Spleen (tissue), 11 donors: ENCODE measurements around the gene DMRTC2. TPM values are rescaled to one million over a fixed set of nuclear protein-coding genes. Genes with fewer than 3 reads are reported as not detected.

Source experiments
- DNase-seq: peaks from one replicate; pipeline ENCODE4 v3.0.0-alpha.2; 2020
- H3K27ac ChIP-seq, 8 donors: fragments of 200-600 bp; sonication (generic) in 7 of 8; 1 replicate in 4 of 8; 2 replicates in 4 of 8; pipeline versions ENCODE4 v1.5.0 to v1.8.0; 2016 to 2021; ENCODE audit warnings: inconsistent platforms in 4 of 8, mild to moderate bottlenecking in 4 of 8, moderate library complexity in 1 of 8
- H3K27me3 ChIP-seq, 7 donors: fragments of 200-600 bp; sonication (generic) in 6 of 7; replicated peaks in 1 of 7; 1 replicate in 4 of 7; 2 replicates in 3 of 7; pipeline versions ENCODE4 v1.5.0 to v1.8.0; 2016 to 2021; ENCODE audit warnings: inconsistent platforms in 3 of 7, mild to moderate bottlenecking in 1 of 7
- H3K36me3 ChIP-seq, 6 donors: fragments of 200-600 bp; sonication (generic) in 5 of 6; 1 replicate in 4 of 6; 2 replicates in 2 of 6; pipeline versions ENCODE4 v1.5.0 to v1.8.0; 2016 to 2021; ENCODE audit warnings: inconsistent platforms in 2 of 6
- H3K4me1 ChIP-seq, 6 donors: fragments of 200-600 bp; sonication (generic) in 5 of 6; 1 replicate in 3 of 6; 2 replicates in 3 of 6; pipeline versions ENCODE4 v1.5.0 to v1.8.0; 2016 to 2021; ENCODE audit warnings: inconsistent platforms in 3 of 6
- H3K4me3 ChIP-seq, 8 donors: fragments of 200-600 bp; sonication (generic) in 7 of 8; 1 replicate in 4 of 8; 2 replicates in 4 of 8; pipeline versions ENCODE4 v1.5.0 to v1.8.0; 2016 to 2021; ENCODE audit warnings: inconsistent platforms in 4 of 8, mild to moderate bottlenecking in 4 of 8, moderate library complexity in 2 of 8
- H3K9me3 ChIP-seq, 8 donors: fragments of 200-600 bp; sonication (generic) in 7 of 8; 1 replicate in 4 of 8; 2 replicates in 4 of 8; pipeline versions ENCODE4 v1.5.0 to v1.8.0; 2016 to 2021; ENCODE audit warnings: inconsistent platforms in 4 of 8
- CTCF ChIP-seq, 11 experiments: fragments of 200-600 bp in 7 of 11; fragments of 450-650 bp in 4 of 11; sonication (generic) in 4 of 11; IDR thresholded peaks in 8 of 11; conservative IDR thresholded peaks in 3 of 11; 1 replicate in 7 of 11; 2 replicates in 4 of 11; pipeline versions ENCODE4 v1.4.0 to v1.8.0; 2016 to 2021; ENCODE audit warnings: antibody characterized with exemption in 11 of 11, inconsistent platforms in 4 of 11, mild to moderate bottlenecking in 1 of 11
- POLR2A ChIP-seq, 3 donors: fragments of 450-650 bp; IDR thresholded peaks; one replicate each; pipeline ENCODE4 v1.5.1; 2017; ENCODE audit warnings: antibody characterized with exemption in 3 of 3, mild to moderate bottlenecking in 1 of 3
- POLR2AphosphoS5 ChIP-seq, 3 donors: sonication (generic); formaldehyde crosslinking; IDR thresholded peaks; one replicate each; pipeline ENCODE4 v1.5.1; 2017; ENCODE audit warnings: antibody characterized with exemption in 3 of 3
- WGBS, 5 donors: extraction: QIAGEN DNeasy Blood & Tissue Kit in 3 of 5; methylation state at CpG; one replicate each; pipeline versions ENCODE4 v1.1.5 to v1.1.7; 2013 to 2018; 5-methylcytosine and 5-hydroxymethylcytosine counted together
- intact Hi-C: fragments of 100-400 bp; cut with DNase I; formaldehyde crosslinking; loops from one replicate; pipeline ENCODE4 v1.15.0; 2023; ENCODE audit warnings: low total_unique reads
- polyA plus RNA-seq, 3 donors: library from polyadenylated mRNA; stranded (reverse); fragments of 200-250 nt; gene quantifications; one replicate each; pipeline ENCODE4 v1.2.1, GENCODE V29; 2013
- total RNA-seq, 7 donors: library from RNA; depleted of rRNA in 3 of 7; stranded (reverse); fragments of >200 nt in 3 of 7; fragmentation: NEBNext Ultra II Directional in 4 of 7; extraction: Animal tissue kit (Norgen Biotek cat#: 25700) in 4 of 7; gene quantifications; one replicate each; pipeline versions ENCODE4 v1.1.0 to v1.2.1, GENCODE V29; 2016 to 2021
- donor health status: healthy with polysubstance abuse.
- donor health status: DM: no; HTN: no; CAD: no; lungs with moderate emphysema.
- donor health status: DM: no; HTN: no; CAD: no.
- donor health status: Bipolar disorder and iron deficiency.
- donor health status: healthy.
- donor health status: DM: no; HTN: no; CAD: no.
- donor health status: DM: yes; HTN: yes; CAD: no.

DMRTC2 gene
- total and polyA plus RNA-seq, 10 donors: not detected

GRCh38 chr19:41807176-41807575, 37.7 kb upstream of the DMRTC2 start:
- H3K9me3 ChIP-seq: no peaks in the 10 kb centered on the region
- intact Hi-C loops: no loop called here
- 87 to 94% (median 90%) methylated on average over 2 to 3 of the region's 3 CpGs for WGBS, 5 donors
- H3K27me3 ChIP-seq: peaks cover 0 to 20% (median 0%) of the 10 kb centered on the region in 7 donors
- H3K4me3 ChIP-seq: peak overlapping the region in 1 of 8 donors; percentile 55
- H3K27ac ChIP-seq: peak overlapping the region in 6 of 8 donors; percentile 75 to 96 (median 89)
- peaks cover 0 to 75% (median 28%) of the 10 kb centered on the region in 6 donors for H3K4me1 ChIP-seq
- peaks cover 0 to 8% (median 0%) of the 10 kb centered on the region in 6 donors for H3K36me3 ChIP-seq
- DNase-seq: no peak
- TF ChIP-seq POLR2AphosphoS5 (IDR thresholded peaks at IDR 0.05) (no peak), POLR2A (IDR thresholded peaks at IDR 0.05) (no peak), CTCF (IDR thresholded peaks at IDR 0.05 in 8 of 11, conservative IDR thresholded peaks at IDR 0.05 in 3 of 11) (no peak)

DNA sequence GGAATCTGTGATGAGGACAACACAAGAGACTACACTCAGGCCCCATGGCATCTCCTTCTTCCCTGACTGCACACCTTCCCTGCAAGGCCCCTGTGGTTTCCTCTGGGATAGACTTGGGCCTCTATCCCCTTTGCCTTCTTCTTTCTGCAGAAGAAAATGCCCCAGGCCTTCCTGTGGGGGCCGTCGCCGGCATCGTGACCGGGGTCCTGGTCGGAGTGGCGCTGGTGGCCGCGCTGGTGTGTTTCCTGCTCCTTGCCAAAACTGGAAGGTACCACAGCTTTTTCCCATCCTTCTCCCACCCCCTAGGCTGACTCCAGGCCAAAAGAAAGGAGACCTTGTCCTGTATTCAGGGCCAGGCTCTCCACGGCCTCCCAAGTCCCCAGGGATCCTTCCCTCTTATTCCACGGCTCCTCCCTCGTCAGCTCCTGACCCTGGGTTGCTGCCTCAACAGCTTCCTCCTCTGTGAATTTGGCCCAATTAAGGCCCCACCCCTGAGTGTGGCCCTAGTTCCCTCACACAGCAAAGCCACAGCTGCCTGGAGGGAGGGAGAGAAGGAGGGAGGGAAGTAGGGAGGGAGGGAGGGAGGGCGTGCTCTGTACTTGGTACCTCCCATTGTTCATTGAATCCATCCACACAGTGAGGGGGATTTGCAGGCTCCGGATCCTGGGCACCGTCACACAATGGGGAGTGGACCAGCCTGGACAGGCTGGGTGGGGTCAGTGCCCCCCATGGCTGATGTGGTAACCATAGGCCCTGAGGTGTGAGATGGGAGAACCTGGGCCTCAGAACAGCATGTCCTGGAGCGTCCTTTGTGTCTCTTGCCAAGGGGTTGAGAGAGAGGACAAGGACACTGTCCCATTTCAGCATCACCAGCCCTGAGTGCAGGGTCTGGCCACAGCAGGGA, 35.9 kb upstream of the DMRTC2 start:
- H3K4me1 ChIP-seq: peaks cover 0 to 63% (median 20%) of the 10 kb centered on the region in 6 donors
- intact Hi-C loops: no loop called here
- WGBS, 5 donors: 37 to 60% (median 47%) methylated on average over 14 to 16 of the region's 16 CpGs

GRCh38 chr19:41810301-41810700, 34.5 kb upstream of the DMRTC2 start:
- Histone ChIP-seq H3K9me3 (no peaks in the 10 kb centered on the region), H3K27me3 (peaks cover 0 to 20% (median 0%) of the 10 kb centered on the region in 7 donors), H3K27ac (peak overlapping the region in 7 of 8 donors; percentile 76 to 96 (median 84)), H3K4me3 (peak overlapping the region in 1 of 8 donors; percentile 55), H3K36me3 (peaks cover 0 to 8% (median 0%) of the 10 kb centered on the region in 6 donors), H3K4me1 (peaks cover 0 to 49% (median 14%) of the 10 kb centered on the region in 6 donors)
- peak; percentile 76 for DNase-seq
- intact Hi-C loops: no loop called here
- TF ChIP-seq CTCF (IDR thresholded peaks at IDR 0.05 in 8 of 11, conservative IDR thresholded peaks at IDR 0.05 in 3 of 11): no peak
- no peak for TF ChIP-seq POLR2A (IDR thresholded peaks at IDR 0.05)
- TF ChIP-seq POLR2AphosphoS5 (IDR thresholded peaks at IDR 0.05): no peak
- 48 to 68% (median 59%) methylated on average over 4 of the region's 4 CpGs for WGBS, 5 donors

More for the DNA sequence above, 35.9 kb upstream of the DMRTC2 start:
- no peaks in the 10 kb centered on the region for H3K9me3 ChIP-seq
- peak; percentile 87 for DNase-seq
- H3K36me3 ChIP-seq: peaks cover 0 to 8% (median 0%) of the 10 kb centered on the region in 6 donors
- H3K27ac ChIP-seq: peak overlapping the region in 7 of 8 donors; percentile 67 to 96 (median 84)
- TF ChIP-seq CTCF (IDR thresholded peaks at IDR 0.05 in 8 of 11, conservative IDR thresholded peaks at IDR 0.05 in 3 of 11) (no peak), POLR2AphosphoS5 (IDR thresholded peaks at IDR 0.05) (peak in 2 of 3 donors; percentile 35 to 61)
- peaks cover 0 to 20% (median 0%) of the 10 kb centered on the region in 7 donors for H3K27me3 ChIP-seq
- H3K4me3 ChIP-seq: peak overlapping the region in 3 of 8 donors; percentile 8 to 55 (median 9)

DNA sequence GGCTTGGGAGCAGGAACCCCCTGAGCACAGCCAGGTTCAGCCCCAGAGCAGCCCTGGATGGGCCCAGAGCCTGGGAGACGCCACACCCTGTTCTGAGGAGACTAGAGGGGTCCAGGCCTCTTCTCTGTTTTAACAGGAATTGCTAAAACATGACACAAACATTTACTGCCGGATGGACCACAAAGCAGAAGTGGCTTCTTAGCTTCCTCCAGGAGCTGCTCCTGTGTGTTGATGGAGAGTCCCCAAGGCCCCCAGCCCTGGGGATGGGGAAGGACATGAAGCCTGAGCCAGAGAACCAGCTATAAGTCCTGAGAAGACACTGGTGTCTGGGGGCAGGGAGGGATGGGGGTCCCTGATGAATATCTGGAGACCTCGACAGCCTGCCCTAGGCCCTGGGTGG, 33.8 kb upstream of the DMRTC2 start:
- peak overlapping the region in 1 of 8 donors; percentile 55 for H3K4me3 ChIP-seq
- peaks cover 0 to 8% (median 0%) of the 10 kb centered on the region in 6 donors for H3K36me3 ChIP-seq
- TF ChIP-seq POLR2AphosphoS5 (IDR thresholded peaks at IDR 0.05) (peak in 2 of 3 donors; percentile 34 to 41), POLR2A (IDR thresholded peaks at IDR 0.05) (no peak)
- H3K4me1 ChIP-seq: peaks cover 0 to 49% (median 14%) of the 10 kb centered on the region in 6 donors
- H3K27ac ChIP-seq: peak overlapping the region in 7 of 8 donors; percentile 76 to 96 (median 84)
- 18 to 28% (median 21%) methylated on average over 3 of the region's 3 CpGs for WGBS, 5 donors
- DNase-seq: peak; percentile 86
- no peaks in the 10 kb centered on the region for H3K9me3 ChIP-seq
- peaks cover 0 to 20% (median 0%) of the 10 kb centered on the region in 7 donors for H3K27me3 ChIP-seq
- intact Hi-C loops: no loop called here
